Smooth muscle cell (in vitro differentiated cells): Measurements from ENCODE around the gene SCAPER. TPM values are rescaled to one million over a fixed set of nuclear protein-coding genes. Genes with fewer than 3 reads are reported as not detected.

Experiments used
- DNase-seq: peaks from one replicate; lab custom pipeline; 2025; ENCODE audit not compliant: unreplicated experiment; lab: John Stamatoyannopoulos, UW
- H2AFZ ChIP-seq: fragments of 200-600 bp; sonication (generic); 2 replicates; pipeline ENCODE4 v1.6.0; 2016; ENCODE audit warnings: antibody characterized with exemption, low read depth, mild to moderate bottlenecking
- H3F3A ChIP-seq: fragments of 200-600 bp; sonication (generic); 2 replicates; pipeline ENCODE4 v1.6.0; 2017; ENCODE audit warnings: antibody characterized with exemption, low read depth
- H3K27ac ChIP-seq: fragments of 200-600 bp; sonication (generic); 2 replicates; pipeline ENCODE4 v1.5.1; 2016; ENCODE audit warnings: low read depth, mild to moderate bottlenecking
- H3K27me3 ChIP-seq: fragments of 200-600 bp; sonication (generic); 2 replicates; pipeline ENCODE4 v1.6.1; 2016; ENCODE audit warnings: low read depth, mild to moderate bottlenecking
- H3K36me3 ChIP-seq: fragments of 200-600 bp; sonication (generic); 2 replicates; pipeline ENCODE4 v1.5.1; 2016; ENCODE audit warnings: low read depth
- H3K4me1 ChIP-seq: fragments of 200-600 bp; sonication (generic); 2 replicates; pipeline ENCODE4 v1.5.1; 2016; ENCODE audit warnings: low read depth
- H3K4me2 ChIP-seq: fragments of 200-600 bp; sonication (generic); 2 replicates; pipeline ENCODE4 v1.6.0; 2016; ENCODE audit warnings: mild to moderate bottlenecking
- H3K4me3 ChIP-seq: fragments of 200-600 bp; sonication (generic); 2 replicates; pipeline ENCODE4 v1.5.1; 2016; ENCODE audit warnings: mild to moderate bottlenecking
- H3K79me2 ChIP-seq: fragments of 200-600 bp; sonication (generic); 2 replicates; pipeline ENCODE4 v1.6.0; 2016; ENCODE audit warnings: low read depth, mild to moderate bottlenecking
- H3K9ac ChIP-seq: fragments of 200-600 bp; sonication (generic); 2 replicates; pipeline ENCODE4 v1.6.0; 2016; ENCODE audit warnings: low read depth
- H3K9me3 ChIP-seq: fragments of 200-600 bp; sonication (generic); replicated peaks from 2 replicates; pipeline ENCODE4 v1.5.1; 2016; ENCODE audit warnings: low read depth
- H4K20me1 ChIP-seq: fragments of 200-600 bp; sonication (generic); 2 replicates; pipeline ENCODE4 v1.6.0; 2016; ENCODE audit warnings: low read depth
- WGBS: methylation state at CpG from one replicate; pipeline ENCODE4 v1.1.7; 2016; ENCODE audit warnings: low lambda C conversion rate; 5-methylcytosine and 5-hydroxymethylcytosine counted together
- polyA plus RNA-seq: library from polyadenylated mRNA; unstranded; fragments of >200 nt; fragmentation: Nextera tagmentation; extraction: Ambion mirVana; gene quantifications from 2 replicates; pipeline ENCODE4 v1.2.1, GENCODE V29; 2016
- total RNA-seq: library from RNA; depleted of rRNA; stranded (reverse); fragments of >200 nt; gene quantifications from 2 replicates; pipeline ENCODE4 v1.2.3, GENCODE V29; 2014
- TF ChIP-seq, protein P1 (sequence below): fragments of 200-600 bp; sonication (generic); IDR thresholded peaks from 2 replicates; pipeline ENCODE4 v1.5.1; 2017; ENCODE audit warnings: borderline replicate concordance, mild to moderate bottlenecking, antibody characterized with exemption; ENCODE audit not compliant: insufficient read depth, poor library complexity, severe bottlenecking

SCAPER gene
- total and polyA plus RNA-seq, 2 experiments from 2014 or later: 6.6 to 34.3 TPM

GRCh38 chr15:76346669-76347481, 558.3 kb downstream of the SCAPER start:
- Histone ChIP-seq H2AFZ (no peak overlapping the region), H3K9me3 (no peaks in the 10 kb centered on the region), H3K4me1 (peaks cover 25% of the 10 kb centered on the region), H3K36me3 (no peaks in the 10 kb centered on the region), H3K4me2 (peak overlapping the region; percentile 85), H3K27ac (no peak overlapping the region), H3K9ac (no peak overlapping the region), H3K27me3 (peaks cover 97% of the 10 kb centered on the region), H3K4me3 (peak overlapping the region; percentile 48), H3F3A (no peaks in the 10 kb centered on the region), H4K20me1 (peaks cover 6% of the 10 kb centered on the region), H3K79me2 (no peaks in the 10 kb centered on the region)
- 1% methylated on average over 68 of the region's 74 CpGs for WGBS
- no peak for DNase-seq
- TF ChIP-seq, protein P1, sequence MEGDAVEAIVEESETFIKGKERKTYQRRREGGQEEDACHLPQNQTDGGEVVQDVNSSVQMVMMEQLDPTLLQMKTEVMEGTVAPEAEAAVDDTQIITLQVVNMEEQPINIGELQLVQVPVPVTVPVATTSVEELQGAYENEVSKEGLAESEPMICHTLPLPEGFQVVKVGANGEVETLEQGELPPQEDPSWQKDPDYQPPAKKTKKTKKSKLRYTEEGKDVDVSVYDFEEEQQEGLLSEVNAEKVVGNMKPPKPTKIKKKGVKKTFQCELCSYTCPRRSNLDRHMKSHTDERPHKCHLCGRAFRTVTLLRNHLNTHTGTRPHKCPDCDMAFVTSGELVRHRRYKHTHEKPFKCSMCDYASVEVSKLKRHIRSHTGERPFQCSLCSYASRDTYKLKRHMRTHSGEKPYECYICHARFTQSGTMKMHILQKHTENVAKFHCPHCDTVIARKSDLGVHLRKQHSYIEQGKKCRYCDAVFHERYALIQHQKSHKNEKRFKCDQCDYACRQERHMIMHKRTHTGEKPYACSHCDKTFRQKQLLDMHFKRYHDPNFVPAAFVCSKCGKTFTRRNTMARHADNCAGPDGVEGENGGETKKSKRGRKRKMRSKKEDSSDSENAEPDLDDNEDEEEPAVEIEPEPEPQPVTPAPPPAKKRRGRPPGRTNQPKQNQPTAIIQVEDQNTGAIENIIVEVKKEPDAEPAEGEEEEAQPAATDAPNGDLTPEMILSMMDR: no peak

- Histone ChIP-seq H3K9me3 (no peaks in the 10 kb centered on the region), H3K27me3 (peaks cover 97% of the 10 kb centered on the region), H3K4me3 (peak overlapping the region; percentile 48), H2AFZ (no peak overlapping the region), H3K27ac (no peak overlapping the region), H3K4me2 (peak overlapping the region; percentile 85), H3F3A (no peaks in the 10 kb centered on the region), H4K20me1 (peaks cover 9% of the 10 kb centered on the region), H3K9ac (no peak overlapping the region), H3K4me1 (peaks cover 27% of the 10 kb centered on the region), H3K79me2 (no peaks in the 10 kb centered on the region), H3K36me3 (no peaks in the 10 kb centered on the region)
- no peak for DNase-seq
- under 1% methylated on average over 49 of the region's 65 CpGs for WGBS
- TF ChIP-seq, protein P1: no peak
These were observed 559.1 kb downstream of the SCAPER start for GRCh38 chr15:76345880-76346668.

GRCh38 chr15:76345583-76345879, 559.6 kb downstream of the SCAPER start:
- Histone ChIP-seq H3K9ac (no peak overlapping the region), H3K79me2 (no peaks in the 10 kb centered on the region), H4K20me1 (peaks cover 11% of the 10 kb centered on the region), H3K27ac (no peak overlapping the region), H3F3A (no peaks in the 10 kb centered on the region), H3K36me3 (no peaks in the 10 kb centered on the region), H3K27me3 (peaks cover 97% of the 10 kb centered on the region), H3K4me1 (peaks cover 32% of the 10 kb centered on the region), H3K4me2 (peak overlapping the region; percentile 85), H3K9me3 (no peaks in the 10 kb centered on the region), H2AFZ (no peak overlapping the region), H3K4me3 (peak overlapping the region; percentile 48)
- TF ChIP-seq, protein P1: no peak
- 5% methylated on average over 7 of the region's 7 CpGs for WGBS
- no peak for DNase-seq
